HEK293 (cell line): ENCODE measurements around the gene ANKRD37.
A peak's percentile ranks its signal among the peaks of the same experiment; 100 is the strongest.

Experiments
- CTCF ChIA-PET: fragments of 350-600 bp; formaldehyde crosslinking; extraction: SDS; loops from one replicate; lab custom pipeline; 2021; ENCODE audit warnings: antibody characterized with exemption; lab: Yijun Ruan, JAX
- POLR2A ChIA-PET: fragments of 300-600 bp; formaldehyde crosslinking; extraction: SDS; loops from one replicate; lab custom pipeline; 2020; ENCODE audit warnings: antibody characterized with exemption, inconsistent platforms; lab: Yijun Ruan, JAX
- H3K27ac ChIP-seq: fragments of 200-500 bp; sonication (Bioruptor generic); 2 replicates; pipeline ENCODE4 v1.5.1; 2014; ENCODE audit warnings: low read depth, low read length, control low read depth, inconsistent platforms; ENCODE audit errors: extremely low read depth
- H3K36me3 ChIP-seq, 2 experiments: fragments of 200-500 bp in 1 of 2; sonication (Bioruptor generic) in 1 of 2; 1 replicate in 1 of 2; 2 replicates in 1 of 2; pipeline ENCODE4 v1.5.1; 2014 to 2017; ENCODE audit warnings: inconsistent platforms in 2 of 2, low read length in 2 of 2; ENCODE audit not compliant: control insufficient read depth in 2 of 2, insufficient read depth in 1 of 2
- H3K4me1 ChIP-seq: fragments of 200-500 bp; sonication (Bioruptor generic); 2 replicates; pipeline ENCODE4 v1.5.1; 2014; ENCODE audit warnings: mild to moderate bottlenecking, low read length, inconsistent platforms; ENCODE audit not compliant: control insufficient read depth, insufficient read depth
- H3K4me3 ChIP-seq: 2 replicates; pipeline ENCODE4 v1.5.1; 2011; ENCODE audit warnings: low read depth, mild to moderate bottlenecking, control low read depth, low read length, moderate library complexity
- H3K9me3 ChIP-seq: fragments of 200-500 bp; sonication (Bioruptor generic); 2 replicates; pipeline ENCODE4 v1.5.1; 2014; ENCODE audit warnings: low read depth, low read length, inconsistent platforms; ENCODE audit not compliant: control insufficient read depth, insufficient read depth
- BCL11A ChIP-seq: fragments of 450-650 bp; formaldehyde crosslinking; IDR thresholded peaks from 2 replicates; pipeline ENCODE4 v1.5.1; 2016; ENCODE audit warnings: low read depth, missing biosample characterization, missing genetic modification characterization
- GFI1B ChIP-seq: fragments of 450-650 bp; formaldehyde crosslinking; IDR thresholded peaks from 2 replicates; pipeline ENCODE4 v1.5.1; 2016; ENCODE audit warnings: missing biosample characterization, missing genetic modification characterization
- GLI4 ChIP-seq: fragments of 450-650 bp; formaldehyde crosslinking; IDR thresholded peaks from 2 replicates; pipeline ENCODE4 v1.5.1; 2016; ENCODE audit warnings: missing biosample characterization, missing genetic modification characterization
- IKZF3 ChIP-seq: fragments of 450-650 bp; IDR thresholded peaks from 2 replicates; pipeline ENCODE4 v1.5.0; 2018; ENCODE audit warnings: missing biosample characterization, mild to moderate bottlenecking, missing genetic modification characterization, moderate library complexity
- KLF7 ChIP-seq: fragments of 450-650 bp; formaldehyde crosslinking; IDR thresholded peaks from 2 replicates; pipeline ENCODE4 v1.5.1; 2016; ENCODE audit warnings: missing biosample characterization, missing genetic modification characterization, borderline replicate concordance
- KLF9 ChIP-seq: fragments of 450-650 bp; formaldehyde crosslinking; IDR thresholded peaks from 2 replicates; pipeline ENCODE4 v1.5.1; 2016; ENCODE audit warnings: missing biosample characterization, missing genetic modification characterization, low read depth
- PRDM1 ChIP-seq: fragments of 450-650 bp; formaldehyde crosslinking; IDR thresholded peaks from 2 replicates; pipeline ENCODE4; 2016; ENCODE audit warnings: missing biosample characterization, missing genetic modification characterization
- ZBTB7A ChIP-seq: fragments of 450-650 bp; formaldehyde crosslinking; IDR thresholded peaks from 2 replicates; pipeline ENCODE4 v1.5.1; 2016; ENCODE audit warnings: low read depth, missing biosample characterization, missing genetic modification characterization
- ZFP41 ChIP-seq: fragments of 450-650 bp; formaldehyde crosslinking; IDR thresholded peaks from 2 replicates; pipeline ENCODE4 v1.5.1; 2016; ENCODE audit warnings: missing biosample characterization, missing genetic modification characterization, borderline replicate concordance
- ZNF140 ChIP-seq: fragments of 450-650 bp; formaldehyde crosslinking; IDR thresholded peaks from 2 replicates; pipeline ENCODE4 v1.5.1; 2016; ENCODE audit warnings: missing biosample characterization, missing genetic modification characterization
- ZNF174 ChIP-seq: fragments of 450-650 bp; formaldehyde crosslinking; IDR thresholded peaks from 2 replicates; pipeline ENCODE4 v1.5.0; 2017; ENCODE audit warnings: missing biosample characterization, mild to moderate bottlenecking, missing genetic modification characterization
- ZNF175 ChIP-seq: fragments of 450-650 bp; formaldehyde crosslinking; IDR thresholded peaks from 2 replicates; pipeline ENCODE4 v1.5.1; 2016; ENCODE audit warnings: missing biosample characterization, missing genetic modification characterization
- ZNF214 ChIP-seq: fragments of 450-650 bp; formaldehyde crosslinking; IDR thresholded peaks from 2 replicates; pipeline ENCODE4 v1.5.1; 2017; ENCODE audit warnings: missing biosample characterization, mild to moderate bottlenecking, missing genetic modification characterization, borderline replicate concordance
- ZNF274 ChIP-seq, 2 experiments: fragments of 200-500 bp in 1 of 2; fragments of 450-650 bp in 1 of 2; sonication (Bioruptor generic) in 1 of 2; formaldehyde crosslinking in 1 of 2; IDR thresholded peaks; 2 replicates each; pipeline versions ENCODE4 v1.5.1 to v1.6.1; 2014 to 2016; ENCODE audit warnings: borderline replicate concordance in 1 of 2, inconsistent platforms in 1 of 2, low read length in 1 of 2, missing biosample characterization in 1 of 2, missing genetic modification characterization in 1 of 2
- ZNF292 ChIP-seq: fragments of 450-650 bp; formaldehyde crosslinking; IDR thresholded peaks from 2 replicates; pipeline ENCODE4 v1.5.1; 2016; ENCODE audit warnings: low read depth, missing biosample characterization, missing genetic modification characterization, borderline replicate concordance
- ZNF324 ChIP-seq: fragments of 450-650 bp; formaldehyde crosslinking; IDR thresholded peaks from 2 replicates; pipeline ENCODE4 v1.5.1; 2016; ENCODE audit warnings: missing biosample characterization, missing genetic modification characterization
- ZNF335 ChIP-seq: fragments of 450-650 bp; formaldehyde crosslinking; conservative IDR thresholded peaks from 2 replicates; pipeline ENCODE4 v1.5.1; 2016; ENCODE audit warnings: missing biosample characterization, missing genetic modification characterization
- ZNF341 ChIP-seq: fragments of 450-650 bp; formaldehyde crosslinking; IDR thresholded peaks from 2 replicates; pipeline ENCODE4; 2016; ENCODE audit warnings: low read depth, missing biosample characterization, missing genetic modification characterization
- ZNF521 ChIP-seq: fragments of 450-650 bp; formaldehyde crosslinking; IDR thresholded peaks from 2 replicates; pipeline ENCODE4 v1.5.1; 2017; ENCODE audit warnings: missing biosample characterization, mild to moderate bottlenecking, missing genetic modification characterization
- ZNF624 ChIP-seq: fragments of 450-650 bp; formaldehyde crosslinking; IDR thresholded peaks from 2 replicates; pipeline ENCODE4 v1.5.1; 2017; ENCODE audit warnings: missing biosample characterization, missing genetic modification characterization
- ZNF658 ChIP-seq: fragments of 450-650 bp; formaldehyde crosslinking; IDR thresholded peaks from 2 replicates; pipeline ENCODE4; 2016; ENCODE audit warnings: missing biosample characterization, missing genetic modification characterization
- TF ChIP-seq, protein P1 (sequence below): fragments of 450-650 bp; formaldehyde crosslinking; IDR thresholded peaks from 2 replicates; pipeline ENCODE4 v1.5.1; 2016; ENCODE audit warnings: missing biosample characterization, missing genetic modification characterization, low read depth
- TF ChIP-seq, protein P2 (sequence below): fragments of 450-650 bp; formaldehyde crosslinking; IDR thresholded peaks from 2 replicates; pipeline ENCODE4 v1.5.1; 2016; ENCODE audit warnings: missing biosample characterization, missing genetic modification characterization
- TF ChIP-seq, protein P3 (sequence below): fragments of 450-650 bp; formaldehyde crosslinking; IDR thresholded peaks from 2 replicates; pipeline ENCODE4 v1.5.1; 2017; ENCODE audit warnings: missing biosample characterization, missing genetic modification characterization

Gene ANKRD37

DNA sequence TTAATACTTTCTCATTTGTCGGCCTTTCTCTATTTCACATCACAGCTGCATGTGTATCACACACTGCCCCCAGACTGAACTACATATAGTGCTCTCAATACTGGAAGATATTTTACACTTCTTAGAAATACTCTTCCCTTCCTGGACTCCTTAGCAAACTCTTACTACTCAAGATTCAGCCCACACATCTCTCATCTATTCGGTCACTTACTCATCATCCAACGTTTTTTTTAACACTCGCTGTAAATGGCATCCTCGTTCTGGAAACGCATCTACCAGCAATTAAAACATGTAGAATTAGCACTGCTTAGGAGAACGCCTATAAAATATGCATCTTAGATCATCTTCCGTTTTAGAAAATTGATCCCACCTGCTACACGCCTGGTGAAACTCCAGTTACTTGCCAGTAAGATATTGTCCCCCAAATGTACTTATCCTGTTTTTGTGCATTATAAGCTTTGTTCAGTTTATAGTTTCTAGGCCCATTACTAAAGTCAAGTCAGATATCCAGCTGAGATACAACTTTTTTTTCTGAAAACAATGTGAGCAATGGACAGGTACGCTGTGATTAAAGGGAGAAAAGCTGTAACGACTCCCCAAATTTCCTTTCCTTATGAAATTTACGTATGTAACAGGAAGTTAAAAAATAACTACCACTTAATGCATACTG, 1.9 kb upstream of the ANKRD37 start:
- POLR2A ChIA-PET, result interaction anchor here (0.6 kb wide), 1 partner anchor 193 kb away, joined by 4 read pairs; no protein-coding TSS in a partner anchor
- TF ChIP-seq ZNF341 (tag by site-specific recombination) (no peak), PRDM1 (peak; percentile 24; the same call in 1 of the 2 replicates)
- Histone ChIP-seq H3K36me3 (peaks cover 0 to 11% of the 10 kb centered on the region in 2 experiments; a peak in 1 of 3 replicates), H3K4me3 (no peak overlapping the region), H3K4me1 (peaks cover 4% of the 10 kb centered on the region; the same call in 1 of the 2 replicates), H3K27ac (no peak overlapping the region), H3K9me3 (no peaks in the 10 kb centered on the region)
- CTCF ChIA-PET, result no interaction called here

DNA sequence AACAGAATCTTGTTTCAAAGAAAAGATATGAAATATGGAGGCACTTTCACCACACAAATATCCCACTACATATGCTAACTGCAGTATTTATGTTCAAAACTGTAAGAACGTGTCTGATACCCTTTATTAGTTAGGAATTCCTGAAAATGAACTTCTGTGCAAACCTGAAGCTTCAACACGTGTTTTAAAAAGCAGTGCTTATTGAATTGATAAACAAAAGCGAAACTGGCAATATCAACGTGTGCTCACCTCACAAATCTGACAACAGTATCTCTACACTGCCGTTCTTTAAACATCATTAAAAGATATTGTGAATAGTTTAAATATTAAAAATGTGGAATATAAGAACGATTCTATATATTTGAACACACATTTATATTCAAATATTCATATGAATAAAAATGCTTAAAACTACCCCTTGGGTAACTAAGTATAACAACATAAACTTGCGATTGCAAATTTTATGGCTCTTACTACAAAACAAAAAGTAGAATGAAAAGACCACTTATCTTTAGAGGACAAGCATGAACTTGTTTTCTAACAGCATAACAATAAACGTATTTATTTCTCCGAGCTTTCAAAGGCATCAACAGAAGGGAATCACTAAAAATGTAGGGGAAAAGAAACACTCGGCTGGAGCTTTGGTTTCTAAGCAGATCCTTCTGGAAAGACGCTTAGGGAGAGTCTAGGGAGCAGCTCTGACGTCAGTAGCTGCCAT, 1.2 kb upstream of the ANKRD37 start, which contains the start of gene LRP2BP:
Gene LRP2BP, minus strand, starts transcription at position 687 of the 718 bp plus-strand sequence. CDS start 17,738 bp downstream, outside the sequence.
- peaks cover 4% of the 10 kb centered on the region; the same call in 1 of the 2 replicates for H3K4me1 ChIP-seq
- H3K27ac ChIP-seq, result peak within 1 kb of the TSS; percentile 81
- H3K36me3 ChIP-seq, result peaks cover 0 to 18% of the 10 kb centered on the region in 2 experiments; a peak in 2 of 3 replicates
- POLR2A ChIA-PET, result interaction anchor here (1.3 kb wide), 1 partner anchor 253 kb away, joined by 4 read pairs; the partner anchor contains the start of gene SLC25A4
- CTCF ChIA-PET, result interaction anchor here (0.6 kb wide), 1 partner anchor 79 kb away, joined by 3 read pairs; no protein-coding TSS in a partner anchor
- 0 out of 2 replicates have a peak, but pooled peaks have one; percentile 6 for TF ChIP-seq PRDM1
- no peak for TF ChIP-seq BCL11A (tag by site-specific recombination)
- no peak for TF ChIP-seq KLF7 (tag by site-specific recombination)
- no peak for TF ChIP-seq ZNF292
- TF ChIP-seq ZNF174 (tag by site-specific recombination), result no peak
- no peak for TF ChIP-seq ZNF521 (tag by site-specific recombination)
- TF ChIP-seq GLI4, result no peak
- TF ChIP-seq ZFP41, result no peak
- TF ChIP-seq, protein P1, sequence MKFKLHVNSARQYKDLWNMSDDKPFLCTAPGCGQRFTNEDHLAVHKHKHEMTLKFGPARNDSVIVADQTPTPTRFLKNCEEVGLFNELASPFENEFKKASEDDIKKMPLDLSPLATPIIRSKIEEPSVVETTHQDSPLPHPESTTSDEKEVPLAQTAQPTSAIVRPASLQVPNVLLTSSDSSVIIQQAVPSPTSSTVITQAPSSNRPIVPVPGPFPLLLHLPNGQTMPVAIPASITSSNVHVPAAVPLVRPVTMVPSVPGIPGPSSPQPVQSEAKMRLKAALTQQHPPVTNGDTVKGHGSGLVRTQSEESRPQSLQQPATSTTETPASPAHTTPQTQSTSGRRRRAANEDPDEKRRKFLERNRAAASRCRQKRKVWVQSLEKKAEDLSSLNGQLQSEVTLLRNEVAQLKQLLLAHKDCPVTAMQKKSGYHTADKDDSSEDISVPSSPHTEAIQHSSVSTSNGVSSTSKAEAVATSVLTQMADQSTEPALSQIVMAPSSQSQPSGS (tag by site-specific recombination), result 0 out of 2 replicates have a peak, but pooled peaks have one; percentile 80
- no peak for TF ChIP-seq KLF9 (tag by site-specific recombination)
- no peak for TF ChIP-seq GFI1B (tag by site-specific recombination)
- TF ChIP-seq ZBTB7A (tag by site-specific recombination), result no peak
- no peak for TF ChIP-seq ZNF274 (IDR thresholded peaks at IDR 0.05; ENCODE audit: low read length)
- TF ChIP-seq ZNF274 (tag by site-specific recombination; IDR thresholded peaks at IDR 0.05; ENCODE audit: borderline replicate concordance), result no peak
- no peak; the same call in none of the 2 replicates for TF ChIP-seq ZNF335 (tag by site-specific recombination)
- TF ChIP-seq ZNF658 (tag by site-specific recombination), result no peak
- no peak for TF ChIP-seq ZNF175 (tag by site-specific recombination)
- TF ChIP-seq IKZF3 (tag by site-specific recombination), result 0 out of 2 replicates have a peak, but pooled peaks have one; percentile 7
- TF ChIP-seq ZNF140 (tag by site-specific recombination), result no peak
- TF ChIP-seq, protein P2, sequence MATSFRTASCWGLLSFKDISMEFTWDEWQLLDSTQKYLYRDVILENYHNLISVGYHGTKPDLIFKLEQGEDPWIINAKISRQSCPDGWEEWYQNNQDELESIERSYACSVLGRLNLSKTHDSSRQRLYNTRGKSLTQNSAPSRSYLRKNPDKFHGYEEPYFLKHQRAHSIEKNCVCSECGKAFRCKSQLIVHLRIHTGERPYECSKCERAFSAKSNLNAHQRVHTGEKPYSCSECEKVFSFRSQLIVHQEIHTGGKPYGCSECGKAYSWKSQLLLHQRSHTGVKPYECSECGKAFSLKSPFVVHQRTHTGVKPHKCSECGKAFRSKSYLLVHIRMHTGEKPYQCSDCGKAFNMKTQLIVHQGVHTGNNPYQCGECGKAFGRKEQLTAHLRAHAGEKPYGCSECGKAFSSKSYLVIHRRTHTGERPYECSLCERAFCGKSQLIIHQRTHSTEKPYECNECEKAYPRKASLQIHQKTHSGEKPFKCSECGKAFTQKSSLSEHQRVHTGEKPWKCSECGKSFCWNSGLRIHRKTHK (tag by site-specific recombination), result no peak
- TF ChIP-seq, protein P3, sequence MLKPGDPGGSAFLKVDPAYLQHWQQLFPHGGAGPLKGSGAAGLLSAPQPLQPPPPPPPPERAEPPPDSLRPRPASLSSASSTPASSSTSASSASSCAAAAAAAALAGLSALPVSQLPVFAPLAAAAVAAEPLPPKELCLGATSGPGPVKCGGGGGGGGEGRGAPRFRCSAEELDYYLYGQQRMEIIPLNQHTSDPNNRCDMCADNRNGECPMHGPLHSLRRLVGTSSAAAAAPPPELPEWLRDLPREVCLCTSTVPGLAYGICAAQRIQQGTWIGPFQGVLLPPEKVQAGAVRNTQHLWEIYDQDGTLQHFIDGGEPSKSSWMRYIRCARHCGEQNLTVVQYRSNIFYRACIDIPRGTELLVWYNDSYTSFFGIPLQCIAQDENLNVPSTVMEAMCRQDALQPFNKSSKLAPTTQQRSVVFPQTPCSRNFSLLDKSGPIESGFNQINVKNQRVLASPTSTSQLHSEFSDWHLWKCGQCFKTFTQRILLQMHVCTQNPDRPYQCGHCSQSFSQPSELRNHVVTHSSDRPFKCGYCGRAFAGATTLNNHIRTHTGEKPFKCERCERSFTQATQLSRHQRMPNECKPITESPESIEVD (tag by site-specific recombination), result peak; percentile 27; the same call in 1 of the 2 replicates
- no peak for TF ChIP-seq ZNF324 (tag by site-specific recombination)
- no peak for TF ChIP-seq ZNF214 (tag by site-specific recombination)
- TF ChIP-seq ZNF624 (tag by site-specific recombination), result no peak
- TF ChIP-seq, all 188 proteins: peak for 4
- Histone ChIP-seq H3K4me3 (peak within 1 kb of the TSS; percentile 60), H3K9me3 (no peaks in the 10 kb centered on the region)
